NCI-H2107 (cell line): ENCODE measurements around the gene EFHD1.

Experiments used
- DNase-seq: peaks from one replicate; lab custom pipeline; 2025; lab: John Stamatoyannopoulos, UW

EFHD1 gene, protein sequence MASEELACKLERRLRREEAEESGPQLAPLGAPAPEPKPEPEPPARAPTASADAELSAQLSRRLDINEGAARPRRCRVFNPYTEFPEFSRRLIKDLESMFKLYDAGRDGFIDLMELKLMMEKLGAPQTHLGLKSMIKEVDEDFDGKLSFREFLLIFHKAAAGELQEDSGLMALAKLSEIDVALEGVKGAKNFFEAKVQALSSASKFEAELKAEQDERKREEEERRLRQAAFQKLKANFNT

DNA sequence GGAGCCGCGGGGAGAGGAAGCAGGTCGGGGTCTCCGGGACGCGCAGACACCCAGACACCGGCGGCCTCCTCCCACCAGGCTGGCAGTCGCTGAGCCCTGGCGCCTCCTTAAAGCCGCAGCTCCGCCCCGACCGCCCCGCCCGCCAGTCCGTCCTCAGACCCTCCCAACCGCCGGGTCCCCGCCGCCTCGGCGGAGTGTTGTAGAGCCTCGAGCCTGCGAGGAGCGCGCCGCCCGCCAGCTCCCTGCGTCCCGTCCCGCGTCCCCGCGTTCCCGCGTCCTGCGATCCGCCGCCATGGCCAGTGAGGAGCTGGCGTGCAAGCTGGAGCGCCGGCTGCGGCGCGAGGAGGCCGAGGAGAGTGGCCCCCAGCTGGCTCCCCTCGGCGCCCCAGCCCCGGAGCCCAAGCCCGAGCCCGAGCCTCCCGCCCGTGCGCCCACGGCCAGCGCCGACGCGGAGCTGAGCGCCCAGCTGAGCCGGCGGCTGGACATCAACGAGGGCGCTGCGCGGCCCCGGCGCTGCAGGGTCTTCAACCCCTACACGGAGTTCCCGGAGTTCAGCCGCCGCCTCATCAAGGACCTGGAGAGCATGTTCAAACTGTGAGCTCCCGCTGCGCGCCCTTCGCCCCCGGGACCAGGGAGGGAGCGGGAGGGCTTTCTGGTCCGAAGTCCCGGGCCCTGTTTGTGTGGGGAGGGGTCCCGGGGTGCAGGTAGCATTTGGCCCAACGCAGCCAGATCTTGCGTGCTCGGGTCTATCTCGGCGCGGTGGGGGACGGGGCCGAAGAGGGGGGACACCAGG, at the start of gene EFHD1:
Gene EFHD1, plus strand, starts transcription at position 192 of the 793 bp plus-strand sequence. Its CDS starts 101 bp downstream, at position 293.
- DNase-seq, result no peak

- DNase-seq, result no peak
Observed at GRCh38 chr2:232584238-232584637, 49.2 kb upstream of the EFHD1 start.

DNA sequence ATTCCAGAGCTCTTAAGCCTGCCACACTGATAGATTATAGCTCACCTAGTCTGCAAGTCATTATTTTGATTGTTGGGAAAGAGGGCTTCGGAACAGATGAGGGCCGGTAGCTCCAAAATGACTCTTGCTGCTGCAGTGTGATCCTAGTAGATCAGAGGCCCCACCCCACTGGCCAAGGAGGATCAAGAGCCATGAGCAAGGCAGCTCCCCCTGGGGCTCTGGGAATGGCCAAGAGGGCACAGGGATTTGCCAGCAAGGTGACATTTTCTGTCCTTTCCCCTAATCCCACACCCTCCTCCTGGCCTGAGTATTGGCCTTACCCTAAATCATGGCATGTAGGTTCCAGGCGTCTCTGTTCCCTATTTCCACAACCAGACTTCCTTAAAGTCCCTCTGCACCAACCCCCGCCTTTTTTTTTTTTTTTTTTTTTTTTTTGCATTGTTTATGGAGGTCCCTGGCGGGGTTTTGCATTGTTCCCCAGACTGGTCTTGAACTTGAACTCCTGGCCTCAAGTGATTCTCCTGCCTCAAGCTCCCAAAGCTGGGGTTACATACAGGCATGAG, 46.4 kb upstream of the EFHD1 start:
- no peak for DNase-seq

- DNase-seq, result no peak
Observed at GRCh38 chr2:232587512-232587911, 45.9 kb upstream of the EFHD1 start.

GRCh38 chr2:232588031-232588430, 45.4 kb upstream of the EFHD1 start:
- DNase-seq, result no peak

- no peak for DNase-seq
Observed at GRCh38 chr2:232588680-232589585, 44.5 kb upstream of the EFHD1 start.

DNA sequence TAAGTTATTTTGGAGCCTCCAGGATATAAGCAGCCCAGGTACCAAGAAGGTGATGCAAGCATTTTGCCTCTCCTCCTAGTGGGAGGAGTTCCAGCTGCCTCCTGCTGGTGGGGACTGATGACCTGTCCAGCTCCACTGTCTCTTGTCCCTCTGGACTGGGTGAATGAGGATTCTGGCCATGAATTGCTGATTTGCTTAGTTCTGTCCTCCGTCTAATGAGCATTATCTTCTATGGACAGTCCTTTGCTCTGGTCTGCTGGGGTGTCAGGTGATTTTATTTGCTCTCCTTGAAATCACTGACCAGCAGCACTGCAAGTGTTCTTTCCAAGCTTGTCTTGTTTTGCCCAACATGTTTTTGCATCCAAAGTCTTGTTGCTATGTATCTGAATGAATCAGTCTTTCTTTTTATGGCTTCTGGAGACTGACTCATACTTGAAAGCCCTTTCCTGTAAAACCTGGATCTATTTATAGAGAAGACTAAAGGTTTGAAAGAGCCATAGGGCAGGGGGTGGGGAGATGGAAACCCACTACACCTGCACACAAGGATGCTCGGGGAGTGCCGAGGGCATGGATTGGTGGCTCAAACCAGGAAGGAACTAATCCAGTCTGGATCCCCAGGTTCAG, 40.5 kb upstream of the EFHD1 start:
- no peak for DNase-seq

- no peak for DNase-seq
Observed at GRCh38 chr2:232593982-232594381, 39.4 kb upstream of the EFHD1 start.

- DNase-seq, result no peak
Observed at GRCh38 chr2:232597362-232598079, 35.9 kb upstream of the EFHD1 start.

DNA sequence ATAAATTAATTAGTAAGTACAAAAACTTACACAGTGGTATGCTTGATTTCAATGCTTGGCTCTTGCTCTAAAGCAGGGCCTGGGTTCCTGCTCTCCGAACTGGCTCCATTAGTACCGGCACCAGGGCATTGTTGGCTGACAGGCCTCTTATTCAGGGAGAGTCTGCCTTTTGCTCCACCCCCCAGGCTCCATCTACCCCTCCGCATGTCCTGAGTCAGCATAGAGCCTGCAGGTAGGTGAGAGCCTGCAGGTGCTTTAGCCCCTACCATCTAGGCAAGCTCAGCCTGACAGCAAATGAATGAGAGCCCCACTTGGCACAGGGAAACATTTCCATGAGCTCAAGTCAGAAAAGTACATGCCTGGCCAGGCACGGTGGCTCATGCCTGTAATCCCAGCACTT, 35.1 kb upstream of the EFHD1 start:
- DNase-seq, result no peak

DNA sequence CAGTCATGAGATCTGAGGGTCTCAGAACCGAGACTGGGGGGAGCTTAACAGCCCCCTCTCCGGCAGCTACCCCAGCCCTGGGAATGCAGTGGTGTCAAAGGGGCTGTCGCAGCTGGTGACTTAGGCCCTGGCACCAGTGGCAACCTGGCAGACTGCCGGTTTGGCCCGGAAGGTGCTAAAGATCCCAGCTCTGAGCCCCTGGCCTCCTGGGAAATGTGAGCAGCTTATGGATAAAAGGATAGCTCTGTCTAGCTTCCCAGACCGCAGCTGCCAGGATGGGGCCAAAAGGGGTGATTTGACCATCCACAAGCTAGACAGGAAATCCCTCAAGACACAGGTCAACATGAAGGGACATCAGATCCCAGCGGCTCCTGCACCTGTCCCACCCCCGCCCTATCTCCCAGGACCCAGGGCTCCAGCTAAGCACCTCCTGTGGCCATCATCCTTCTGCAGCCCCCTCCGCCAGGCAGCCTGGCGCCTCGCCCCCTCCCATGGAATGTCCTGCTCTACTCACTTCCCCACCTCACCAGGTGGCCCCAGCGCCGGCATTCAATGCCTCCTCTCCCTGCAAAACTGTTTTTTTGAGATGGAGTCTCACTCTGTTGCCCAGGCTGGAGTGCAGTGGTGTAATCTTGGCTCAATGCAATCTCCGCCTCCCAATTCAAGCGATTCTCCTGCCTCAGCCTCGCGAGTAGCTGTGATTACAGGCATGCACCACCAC, 33.2 kb upstream of the EFHD1 start:
- no peak for DNase-seq

DNA sequence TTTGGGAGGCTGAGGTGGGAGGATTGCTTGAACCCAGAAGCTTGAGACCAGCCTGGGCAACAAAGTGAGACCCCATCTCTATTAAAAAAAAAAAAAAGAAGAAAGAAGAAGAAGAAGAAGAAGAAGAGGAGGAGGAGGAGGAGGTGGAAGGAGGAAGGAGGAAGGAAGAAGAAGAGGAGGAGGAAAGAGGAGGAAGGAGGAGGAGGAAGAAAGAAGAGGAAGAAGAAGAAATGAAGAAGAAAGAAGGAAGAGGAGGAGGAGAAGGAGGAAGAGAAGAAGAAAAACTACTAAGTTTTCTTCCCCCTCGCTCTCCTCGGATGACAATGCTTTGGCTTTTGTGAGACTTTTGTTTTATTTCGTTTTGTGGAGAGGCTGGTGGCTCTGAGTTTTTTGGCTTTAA, 30.1 kb upstream of the EFHD1 start:
- no peak for DNase-seq

GRCh38 chr2:232604535-232604934, 28.9 kb upstream of the EFHD1 start:
- no peak for DNase-seq

DNA sequence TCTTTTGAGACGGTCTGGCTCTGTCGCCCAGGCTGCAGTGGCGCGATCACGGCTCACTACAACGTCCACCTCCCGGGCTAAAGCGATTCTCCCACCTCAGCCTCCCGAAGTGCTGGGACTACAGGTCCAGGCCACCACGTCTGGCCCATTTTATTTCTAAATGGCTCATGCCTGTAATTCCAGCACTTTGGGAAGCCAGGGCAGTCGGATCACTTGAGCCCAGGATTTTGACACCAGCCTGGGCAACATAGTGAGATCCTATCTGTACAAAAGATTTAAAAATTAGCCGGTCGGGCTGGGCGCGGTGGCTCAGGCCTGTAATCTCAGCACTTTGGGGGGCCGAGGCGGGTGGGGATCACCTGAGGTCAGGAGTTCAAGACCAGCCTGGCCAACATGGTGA, 26.4 kb upstream of the EFHD1 start:
- DNase-seq, result no peak

DNA sequence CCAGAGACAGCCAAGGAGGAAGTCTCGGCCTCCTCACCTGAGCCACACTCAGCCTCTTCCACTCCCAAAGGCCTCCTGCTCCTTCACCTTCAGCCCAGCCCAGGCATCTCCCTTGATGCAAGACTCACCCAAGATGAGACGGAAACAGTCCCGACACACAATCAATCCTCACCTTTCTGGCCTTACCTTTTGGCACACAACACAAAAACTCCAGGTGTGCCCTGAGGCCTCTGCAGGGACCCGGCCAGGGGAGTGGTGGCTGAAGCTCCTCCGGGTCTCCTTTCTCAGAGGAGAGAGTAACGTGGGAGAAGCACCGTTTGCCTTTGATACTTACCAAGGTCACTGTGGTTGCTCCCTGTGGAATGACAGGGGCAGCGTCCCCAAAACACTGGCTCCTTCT, 23.8 kb upstream of the EFHD1 start:
- no peak for DNase-seq

GRCh38 chr2:232610081-232610480, 23.3 kb upstream of the EFHD1 start:
- no peak for DNase-seq

GRCh38 chr2:232611061-232611460, 22.3 kb upstream of the EFHD1 start:
- DNase-seq, result no peak

- no peak for DNase-seq
Observed at GRCh38 chr2:232611559-232612218, 21.7 kb upstream of the EFHD1 start.

- DNase-seq, result no peak
Observed at GRCh38 chr2:232613538-232614134, 19.8 kb upstream of the EFHD1 start.
